H1 (cell line): ENCODE data around the gene ITIH1.

Experiments
- CTBP2 ChIP-seq: IDR thresholded peaks from 2 replicates; pipeline ENCODE4 v1.7.0; 2011; ENCODE audit warnings: borderline replicate concordance, mild to moderate bottlenecking, moderate library complexity, mixed read lengths, low read length; ENCODE audit not compliant: insufficient read depth, insufficient read length
- EZH2 ChIP-seq: fragments of 200-600 bp; sonication (generic); IDR thresholded peaks from 2 replicates; pipeline ENCODE4 v1.7.1; 2012; ENCODE audit warnings: low read depth, mild to moderate bottlenecking, moderate library complexity, low read length, inconsistent platforms; ENCODE audit not compliant: severe bottlenecking

GRCh38 chr3:52827441-52827840 is 50.0 kb downstream of the ITIH1 start:
- TF ChIP-seq EZH2 (no peak), CTBP2 (no peak)
